Measurements from ENCODE around the gene HAGH.
A peak's percentile ranks its signal among the peaks of the same experiment; 100 is the strongest.

The HAGH gene

DNA sequence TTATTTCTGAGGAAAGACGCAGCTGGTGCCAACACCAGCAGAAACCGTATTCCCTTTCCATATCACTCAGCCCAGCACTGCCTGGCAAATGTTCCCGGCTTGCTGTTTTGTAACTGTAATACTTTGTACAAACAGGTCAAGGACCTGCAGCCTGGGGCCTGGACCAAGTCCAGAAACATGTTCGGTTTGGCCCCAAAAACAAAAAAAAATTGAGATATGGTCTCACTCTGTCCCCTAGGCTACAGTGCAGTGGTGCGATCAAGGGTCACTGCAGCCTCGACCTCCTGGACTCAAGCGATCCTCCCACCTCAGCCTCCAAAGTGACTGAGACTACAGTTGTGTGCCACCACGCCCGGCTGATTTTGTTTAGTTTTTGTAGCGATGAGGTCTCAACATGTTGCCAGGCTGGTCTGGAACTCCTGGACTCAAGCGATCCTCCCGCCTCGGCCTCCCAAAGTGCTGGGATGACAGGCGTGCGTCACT, 1.2 kb downstream of the HAGH start:
- ChIA-PET CTCF (interaction anchor here (1.0 kb wide), 1 partner anchor 43 kb away, joined by 3 read pairs; the partner anchor contains the start of genes NUBP2 and SPSB3), POLR2A (no interaction called here)
- DNase-seq (ENCODE audit: extremely low spot score): no peak
- TF ChIP-seq, protein P1, sequence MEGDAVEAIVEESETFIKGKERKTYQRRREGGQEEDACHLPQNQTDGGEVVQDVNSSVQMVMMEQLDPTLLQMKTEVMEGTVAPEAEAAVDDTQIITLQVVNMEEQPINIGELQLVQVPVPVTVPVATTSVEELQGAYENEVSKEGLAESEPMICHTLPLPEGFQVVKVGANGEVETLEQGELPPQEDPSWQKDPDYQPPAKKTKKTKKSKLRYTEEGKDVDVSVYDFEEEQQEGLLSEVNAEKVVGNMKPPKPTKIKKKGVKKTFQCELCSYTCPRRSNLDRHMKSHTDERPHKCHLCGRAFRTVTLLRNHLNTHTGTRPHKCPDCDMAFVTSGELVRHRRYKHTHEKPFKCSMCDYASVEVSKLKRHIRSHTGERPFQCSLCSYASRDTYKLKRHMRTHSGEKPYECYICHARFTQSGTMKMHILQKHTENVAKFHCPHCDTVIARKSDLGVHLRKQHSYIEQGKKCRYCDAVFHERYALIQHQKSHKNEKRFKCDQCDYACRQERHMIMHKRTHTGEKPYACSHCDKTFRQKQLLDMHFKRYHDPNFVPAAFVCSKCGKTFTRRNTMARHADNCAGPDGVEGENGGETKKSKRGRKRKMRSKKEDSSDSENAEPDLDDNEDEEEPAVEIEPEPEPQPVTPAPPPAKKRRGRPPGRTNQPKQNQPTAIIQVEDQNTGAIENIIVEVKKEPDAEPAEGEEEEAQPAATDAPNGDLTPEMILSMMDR (IDR thresholded peaks at IDR 0.05; ENCODE audit: control extremely low read depth, extremely low read depth, low read depth, missing control alignments): no peak

GRCh38 chr16:1823821-1824220, 2.8 kb downstream of the HAGH start:
- DNase-seq (ENCODE audit: extremely low spot score): peak; percentile 39
- TF ChIP-seq, protein P1 (IDR thresholded peaks at IDR 0.05; ENCODE audit: control extremely low read depth, extremely low read depth, low read depth, missing control alignments): peak; percentile 15
- CTCF ChIA-PET: interaction anchor here (1.3 to 1.6 kb wide), 2 partner anchors 10 to 17 kb away, joined by 3 to 4 read pairs; no protein-coding TSS in a partner anchor
- POLR2A ChIA-PET: no interaction called here

- ChIA-PET POLR2A (interaction anchor here (0.7 kb wide), 1 partner anchor 40 kb away, joined by 5 read pairs; the partner anchor contains the start of genes NUBP2 and SPSB3), CTCF (interaction anchor here (1.6 kb wide), 1 partner anchor 9 kb away, joined by 4 read pairs; no protein-coding TSS in a partner anchor)
- DNase-seq (ENCODE audit: extremely low spot score): no peak
- TF ChIP-seq, protein P1 (IDR thresholded peaks at IDR 0.05; ENCODE audit: control extremely low read depth, extremely low read depth, low read depth, missing control alignments): no peak
Observed at GRCh38 chr16:1822801-1823200, 3.8 kb downstream of the HAGH start.

DNA sequence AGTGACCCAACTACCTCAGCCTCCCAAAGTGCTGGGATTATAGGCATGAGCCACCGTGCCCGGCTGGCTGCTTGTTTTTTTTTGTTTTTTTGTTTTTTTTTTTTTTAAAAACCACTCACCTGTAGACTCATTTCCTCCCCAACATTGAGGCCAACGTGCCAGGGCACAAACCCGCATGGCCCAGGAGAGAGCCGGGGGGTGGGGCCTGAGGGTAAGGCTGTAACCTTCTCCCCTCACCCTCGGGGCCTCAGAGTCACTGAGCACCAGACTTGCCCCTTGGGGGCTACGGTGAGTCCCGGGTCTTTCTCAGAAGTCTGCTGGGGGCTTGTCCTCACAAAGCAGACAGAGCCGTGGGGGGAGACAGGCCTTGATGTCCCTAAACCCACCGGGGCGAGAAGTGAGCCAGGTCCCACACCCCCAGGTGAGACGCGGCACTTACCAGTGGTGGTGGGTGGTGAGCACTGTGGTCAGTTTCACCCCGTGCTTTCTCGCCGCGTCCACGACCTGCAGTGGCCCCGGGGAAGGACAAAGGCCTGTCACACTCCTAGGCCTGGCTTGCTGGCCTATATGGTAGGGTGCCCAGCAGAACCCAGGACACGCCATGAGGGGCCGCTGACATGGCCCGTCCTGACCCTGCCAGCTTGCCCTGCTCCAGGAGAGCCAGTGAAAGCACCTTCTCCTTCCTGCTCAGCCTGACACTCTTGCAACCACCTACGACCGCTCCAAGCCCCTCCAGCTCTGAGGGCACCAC, 4.6 kb downstream of the HAGH start:
- DNase-seq (ENCODE audit: extremely low spot score): no peak
- ChIA-PET POLR2A (no interaction called here), CTCF (no interaction called here)
- TF ChIP-seq, protein P1 (IDR thresholded peaks at IDR 0.05; ENCODE audit: control extremely low read depth, extremely low read depth, low read depth, missing control alignments): no peak

DNA sequence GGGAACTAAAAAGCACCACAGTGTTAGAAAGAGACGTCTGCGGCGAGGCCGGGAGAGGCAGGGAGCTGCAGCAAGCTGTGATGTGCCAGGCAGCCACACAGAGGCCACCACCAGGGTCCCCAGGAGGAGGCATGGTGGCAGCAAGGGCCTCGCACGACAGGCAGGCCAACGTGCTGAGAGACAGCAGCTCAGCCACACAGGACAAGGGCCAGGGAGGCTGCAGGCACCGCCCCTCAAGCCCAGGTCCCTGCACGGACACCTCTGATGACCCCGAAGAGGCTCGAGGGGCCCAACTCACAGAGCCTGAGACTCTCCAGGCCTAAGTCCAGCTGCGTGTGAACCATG, 5.7 kb downstream of the HAGH start:
- ChIA-PET CTCF (interaction anchor here (1.2 kb wide), 1 partner anchor 10 kb away, joined by 4 read pairs; no protein-coding TSS in a partner anchor), POLR2A (no interaction called here)
- TF ChIP-seq, protein P1 (IDR thresholded peaks at IDR 0.05; ENCODE audit: control extremely low read depth, extremely low read depth, low read depth, missing control alignments): no peak
- DNase-seq (ENCODE audit: extremely low spot score): no peak

- POLR2A ChIA-PET: no interaction called here
- CTCF ChIA-PET: interaction anchor here (1.2 kb wide), 1 partner anchor 10 kb away, joined by 4 read pairs; no protein-coding TSS in a partner anchor
- TF ChIP-seq, protein P1 (IDR thresholded peaks at IDR 0.05; ENCODE audit: control extremely low read depth, extremely low read depth, low read depth, missing control alignments): no peak
- no peak for DNase-seq (ENCODE audit: extremely low spot score)
Observed at GRCh38 chr16:1820096-1820945, 6.3 kb downstream of the HAGH start.
